Esophagus (tissue), 2 donors: ENCODE data around the gene TIMP3. TPM values are rescaled to one million over a fixed set of nuclear protein-coding genes. Genes with fewer than 3 reads are reported as not detected.
"Not testable (repeated sequence)": the region's sequence is repeated elsewhere in the genome, so short reads cannot be mapped to it uniquely, and the experiment has no call there.

Source experiments
- H3K27ac ChIP-seq, 2 donors: one replicate each; pipeline ENCODE4 v1.5.1; 2013; ENCODE audit warnings: low read depth in 2 of 2, mild to moderate bottlenecking in 2 of 2, inconsistent platforms in 1 of 2, low read length in 1 of 2, moderate library complexity in 1 of 2
- H3K27me3 ChIP-seq, 2 donors: one replicate each; pipeline ENCODE4 v1.6.1; 2013; ENCODE audit warnings: low read length in 2 of 2, control low read depth in 1 of 2, mild to moderate bottlenecking in 1 of 2; ENCODE audit not compliant: insufficient read depth in 2 of 2, control insufficient read depth in 1 of 2
- H3K36me3 ChIP-seq, 2 donors: one replicate each; pipeline ENCODE4 v1.6.1; 2013; ENCODE audit warnings: low read length in 1 of 2; ENCODE audit not compliant: control insufficient read depth in 2 of 2, insufficient read depth in 2 of 2
- H3K4me1 ChIP-seq, 2 donors: one replicate each; pipeline ENCODE4 v1.6.1; 2013; ENCODE audit warnings: low read length in 1 of 2; ENCODE audit not compliant: control insufficient read depth in 2 of 2, insufficient read depth in 2 of 2
- H3K4me3 ChIP-seq, 2 donors: one replicate each; pipeline ENCODE4 v1.5.1; 2013; ENCODE audit warnings: low read length in 2 of 2, mild to moderate bottlenecking in 2 of 2, low read depth in 1 of 2, moderate library complexity in 1 of 2
- H3K9me3 ChIP-seq, 2 donors: one replicate each; pipeline ENCODE4 v1.6.1; 2013; ENCODE audit warnings: mild to moderate bottlenecking in 2 of 2, low read depth in 1 of 2, low read length in 1 of 2, moderate library complexity in 1 of 2; ENCODE audit not compliant: control insufficient read depth in 2 of 2, insufficient read depth in 1 of 2
- WGBS, 2 donors: extraction: QIAGEN DNeasy Blood & Tissue Kit; methylation state at CpG; one replicate each; pipeline ENCODE4 v1.1.7; 2013; 5-methylcytosine and 5-hydroxymethylcytosine counted together
- polyA plus RNA-seq, 2 donors: library from polyadenylated mRNA; stranded (reverse); fragments of 200-250 nt; gene quantifications; one replicate each; pipeline ENCODE4 v1.2.3, GENCODE V29; 2013
- donor health status: healthy with polysubstance abuse.
- donor health status: Bipolar disorder and iron deficiency.

TIMP3 gene
- polyA plus RNA-seq, result 10 to 100 TPM in 1 of 2 donors, 1 to 10 TPM in 1; 8.9 to 24.7 TPM

DNA sequence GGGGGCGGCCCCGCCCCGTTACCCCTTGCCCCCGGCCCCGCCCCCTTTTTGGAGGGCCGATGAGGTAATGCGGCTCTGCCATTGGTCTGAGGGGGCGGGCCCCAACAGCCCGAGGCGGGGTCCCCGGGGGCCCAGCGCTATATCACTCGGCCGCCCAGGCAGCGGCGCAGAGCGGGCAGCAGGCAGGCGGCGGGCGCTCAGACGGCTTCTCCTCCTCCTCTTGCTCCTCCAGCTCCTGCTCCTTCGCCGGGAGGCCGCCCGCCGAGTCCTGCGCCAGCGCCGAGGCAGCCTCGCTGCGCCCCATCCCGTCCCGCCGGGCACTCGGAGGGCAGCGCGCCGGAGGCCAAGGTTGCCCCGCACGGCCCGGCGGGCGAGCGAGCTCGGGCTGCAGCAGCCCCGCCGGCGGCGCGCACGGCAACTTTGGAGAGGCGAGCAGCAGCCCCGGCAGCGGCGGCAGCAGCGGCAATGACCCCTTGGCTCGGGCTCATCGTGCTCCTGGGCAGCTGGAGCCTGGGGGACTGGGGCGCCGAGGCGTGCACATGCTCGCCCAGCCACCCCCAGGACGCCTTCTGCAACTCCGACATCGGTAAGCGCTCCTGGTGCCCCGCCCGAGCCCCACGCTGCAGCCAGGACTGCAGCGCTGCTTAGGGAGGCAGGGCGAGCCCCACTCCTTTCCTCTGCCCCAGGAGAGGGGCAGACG, at the start of gene TIMP3:
Gene TIMP3, plus strand, starts transcription at position 169 of the 700 bp plus-strand sequence. Its CDS starts 297 bp downstream, at position 466.
- Histone ChIP-seq H3K27ac (peak within 1 kb of the TSS; percentile 76 to 84), H3K27me3 (no peaks in the 10 kb centered on the region), H3K4me3 (peak within 1 kb of the TSS; percentile 34 to 71), H3K9me3 (no peaks in the 10 kb centered on the region), H3K36me3 (no peaks in the 10 kb centered on the region), H3K4me1 (no peaks in the 10 kb centered on the region)
- 1 to 2% methylated on average over 65 to 72 of the region's 72 CpGs for WGBS, 2 donors

DNA sequence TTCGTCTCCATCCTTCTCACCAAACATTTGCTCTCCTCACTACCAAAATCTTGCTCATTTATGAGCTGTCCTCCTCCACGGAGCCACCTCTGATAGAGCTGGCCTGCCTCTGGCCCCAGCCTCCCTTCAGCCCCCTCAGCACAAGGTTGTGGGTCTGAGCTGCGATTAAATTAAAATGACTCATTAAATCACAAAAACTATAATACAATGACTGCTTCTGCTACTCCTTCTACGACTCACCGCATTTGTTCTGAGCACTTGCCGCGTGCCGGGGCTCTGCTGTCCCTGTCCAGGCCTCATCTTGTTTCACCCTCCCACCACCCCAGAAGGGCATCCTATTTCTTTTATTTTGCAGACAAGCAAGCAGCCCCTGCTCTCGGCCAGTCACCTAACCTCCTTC, 49.2 kb upstream of the TIMP3 start:
- H3K9me3 ChIP-seq, result no peaks in the 10 kb centered on the region
- H3K4me1 ChIP-seq, result peaks cover 0 to 3% of the 10 kb centered on the region in 2 donors
- H3K27me3 ChIP-seq, result no peaks in the 10 kb centered on the region
- no peaks in the 10 kb centered on the region for H3K36me3 ChIP-seq
- WGBS, 2 donors, result 61 to 72% methylated on average over 9 of the region's 9 CpGs
- no peak overlapping the region for H3K27ac ChIP-seq
- H3K4me3 ChIP-seq, result no peak overlapping the region

DNA sequence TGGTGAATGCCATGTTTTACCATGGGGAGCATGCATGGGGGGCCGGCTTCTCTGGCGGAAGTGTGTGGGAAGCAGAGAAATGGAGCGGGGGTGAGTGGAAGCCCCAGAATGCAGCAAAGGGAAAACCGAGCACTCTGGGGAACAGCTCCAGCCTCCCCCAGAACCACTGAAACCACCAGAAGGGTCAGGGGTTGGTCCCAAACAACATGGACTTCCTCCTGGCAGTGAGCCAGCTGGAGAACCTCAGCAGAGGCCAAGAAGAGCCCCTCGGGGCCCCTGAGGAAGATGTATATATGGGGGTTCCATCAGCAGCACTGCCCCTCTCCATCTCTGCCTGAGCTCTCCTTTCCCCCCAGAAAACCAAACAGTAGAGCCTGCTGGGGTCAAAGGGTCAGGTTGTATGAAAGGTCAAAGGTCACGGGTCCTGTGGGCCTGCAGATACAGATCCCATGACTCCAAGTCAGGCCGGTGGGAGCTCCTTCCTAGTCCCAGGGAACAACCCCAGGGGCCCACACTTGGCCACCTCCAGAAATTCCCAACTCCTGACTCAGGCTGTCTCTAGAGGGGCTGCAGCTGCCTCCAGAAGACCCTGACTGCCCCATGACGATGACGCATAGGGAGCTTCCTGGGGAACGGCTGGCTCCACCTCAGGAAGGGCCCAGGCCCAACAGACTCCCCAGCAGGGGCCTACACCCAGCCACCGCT, 48.5 kb upstream of the TIMP3 start:
- no peaks in the 10 kb centered on the region for H3K36me3 ChIP-seq
- peaks cover 0 to 3% of the 10 kb centered on the region in 2 donors for H3K4me1 ChIP-seq
- H3K4me3 ChIP-seq, result no peak overlapping the region
- no peaks in the 10 kb centered on the region for H3K9me3 ChIP-seq
- no peak overlapping the region for H3K27ac ChIP-seq
- WGBS, 2 donors, result 76 to 79% methylated on average over 11 of the region's 11 CpGs
- H3K27me3 ChIP-seq, result no peaks in the 10 kb centered on the region

DNA sequence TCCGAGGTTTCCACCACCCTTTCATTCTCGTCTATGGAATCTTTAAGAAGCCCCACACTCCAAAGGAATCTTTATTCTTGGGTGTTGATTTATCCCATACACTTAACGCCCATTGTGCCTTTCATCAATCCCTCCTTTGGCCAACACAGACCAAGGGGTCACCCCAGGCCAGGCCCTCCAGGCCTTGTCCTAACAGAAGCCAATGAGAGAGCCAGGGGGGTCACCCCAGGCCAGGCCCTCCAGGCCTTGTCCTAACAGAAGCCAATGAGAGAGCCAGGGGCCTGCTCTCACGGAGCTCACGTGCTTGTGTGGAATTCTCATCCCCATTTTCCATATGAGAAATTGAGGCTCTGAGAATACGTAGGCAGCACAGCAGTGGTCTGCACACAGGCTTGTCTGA, 47.9 kb upstream of the TIMP3 start:
- Histone ChIP-seq H3K4me1 (peaks cover 0 to 3% of the 10 kb centered on the region in 2 donors), H3K27me3 (no peaks in the 10 kb centered on the region), H3K27ac (no peak overlapping the region), H3K4me3 (no peak overlapping the region), H3K36me3 (no peaks in the 10 kb centered on the region), H3K9me3 (no peaks in the 10 kb centered on the region)
- 84% methylated on average over 6 of the region's 6 CpGs for WGBS, 2 donors

DNA sequence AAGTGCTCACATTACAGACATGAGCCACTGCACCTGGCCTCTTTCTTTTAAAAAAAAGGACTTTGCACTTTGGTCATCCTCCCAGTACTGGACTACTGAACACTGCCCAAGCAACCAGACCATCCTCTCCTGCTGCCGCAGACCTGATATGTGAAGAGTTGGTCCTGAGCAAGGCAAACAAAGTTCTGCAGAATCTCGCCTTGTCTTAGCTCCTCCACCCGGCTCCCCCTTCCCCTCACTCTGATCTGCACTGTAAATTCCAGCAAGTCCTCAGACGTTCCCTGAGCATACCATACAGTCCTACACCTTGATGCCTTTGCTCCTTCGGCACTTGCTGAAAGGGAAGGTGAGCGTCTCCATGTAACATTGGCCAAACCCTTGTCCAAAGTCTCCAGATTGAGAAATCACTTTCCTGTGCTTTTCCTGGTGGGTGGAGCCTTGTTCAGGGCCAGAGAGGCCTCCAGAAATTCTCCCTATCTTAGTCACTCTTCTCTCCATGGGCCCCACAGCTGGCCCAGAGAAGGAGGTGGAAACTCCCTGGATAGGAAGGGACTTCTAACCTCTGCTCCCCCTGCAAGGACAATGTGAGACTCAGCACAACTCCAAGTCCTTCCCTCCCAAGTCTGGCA, 47.0 kb upstream of the TIMP3 start:
- 61 to 75% methylated on average over 6 of the region's 6 CpGs for WGBS, 2 donors
- no peaks in the 10 kb centered on the region for H3K9me3 ChIP-seq
- no peak overlapping the region for H3K27ac ChIP-seq
- H3K4me3 ChIP-seq, result no peak overlapping the region
- peaks cover 0 to 3% of the 10 kb centered on the region in 2 donors for H3K4me1 ChIP-seq
- no peaks in the 10 kb centered on the region for H3K36me3 ChIP-seq
- H3K27me3 ChIP-seq, result no peaks in the 10 kb centered on the region

DNA sequence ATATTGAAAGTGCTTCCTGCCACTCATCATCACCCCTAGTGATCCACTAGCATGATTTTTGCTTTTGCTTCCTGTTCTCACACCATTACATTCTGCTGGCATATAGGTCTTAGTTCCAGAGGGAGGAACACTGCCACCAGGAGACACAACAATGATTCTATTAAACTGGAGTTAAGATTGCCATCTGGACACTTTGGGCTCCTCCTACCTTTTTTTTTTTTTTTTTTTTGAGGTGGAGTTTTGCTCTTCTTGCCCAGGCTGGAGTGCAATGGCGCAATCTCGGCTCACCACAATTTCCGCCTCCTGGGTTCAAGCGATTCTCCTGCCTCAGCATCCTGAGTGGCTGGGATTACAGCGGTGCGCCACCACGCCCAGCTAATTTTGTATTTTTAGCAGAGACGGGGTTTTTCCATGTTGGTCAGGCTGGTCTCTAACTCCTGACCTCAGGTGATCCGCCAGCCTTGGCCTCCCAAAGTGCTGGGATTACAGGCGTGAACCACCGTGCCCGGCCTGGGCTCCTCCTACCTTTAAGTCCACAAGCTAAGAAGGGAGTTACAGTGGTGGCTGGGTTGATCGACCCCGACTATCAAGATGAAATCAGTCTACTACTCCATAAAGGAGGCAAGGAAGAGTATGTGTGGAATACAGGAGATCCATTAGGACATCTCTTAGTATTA, 44.3 kb upstream of the TIMP3 start:
- H3K27me3 ChIP-seq, result not testable (repeated sequence)
- WGBS, 2 donors, result 84 to 90% methylated on average over 14 of the region's 14 CpGs

DNA sequence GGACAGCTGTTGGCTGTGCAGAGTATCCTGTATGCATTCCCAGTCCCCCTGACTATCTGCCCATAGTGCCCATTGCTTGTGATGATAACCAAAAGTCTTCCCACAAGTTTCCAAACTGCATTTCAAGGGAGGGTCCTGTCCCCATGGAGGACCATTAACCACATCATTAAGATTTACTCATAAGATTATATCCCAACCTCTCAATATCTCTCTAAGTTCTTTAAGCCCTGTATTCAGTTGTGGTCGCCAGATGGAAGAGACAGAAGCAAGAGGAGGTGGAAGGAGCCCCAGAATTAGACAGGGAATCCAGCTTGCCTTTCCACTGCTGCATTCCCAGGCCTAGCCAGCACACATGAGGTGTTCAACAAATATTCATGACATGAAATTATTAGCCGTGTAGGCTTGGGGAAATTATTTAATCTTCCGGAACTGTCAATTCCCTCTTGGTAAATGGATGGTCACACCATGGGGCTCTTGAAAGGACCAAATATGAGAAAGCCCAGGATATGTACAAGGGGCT, 42.6 kb upstream of the TIMP3 start:
- WGBS, 2 donors, result 84 to 92% methylated on average over 3 of the region's 3 CpGs
- no peak overlapping the region for H3K27ac ChIP-seq

More for the DNA sequence above, 44.3 kb upstream of the TIMP3 start:
- not testable (repeated sequence) for H3K9me3 ChIP-seq, H3K4me1 ChIP-seq, H3K27ac ChIP-seq, H3K4me3 ChIP-seq, H3K36me3 ChIP-seq

DNA sequence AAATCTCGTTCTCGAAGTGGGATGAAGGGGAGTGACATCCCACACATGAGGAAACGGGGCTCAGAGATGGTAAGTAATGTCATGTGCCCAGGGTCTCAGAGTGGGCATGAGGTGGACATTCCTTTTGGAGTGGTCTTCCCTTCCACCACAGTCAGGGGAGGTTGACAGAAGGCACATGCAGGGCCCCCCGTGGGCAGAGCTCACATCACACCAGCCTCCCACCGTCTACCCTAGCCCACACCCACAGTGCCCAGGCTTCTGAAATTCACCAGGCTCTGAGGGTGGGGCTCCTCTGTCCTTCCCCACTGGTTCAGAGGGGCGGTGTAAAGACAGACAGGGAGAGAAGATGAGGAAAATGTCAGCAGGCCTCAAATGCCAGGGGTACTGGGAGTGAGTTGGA, 41.1 kb upstream of the TIMP3 start:
- Histone ChIP-seq H3K4me3 (no peak overlapping the region), H3K4me1 (peaks cover 0 to 3% of the 10 kb centered on the region in 2 donors), H3K27ac (peak overlapping the region in 1 of 2 donors; percentile 20), H3K9me3 (peaks cover 0 to 2% of the 10 kb centered on the region in 2 donors), H3K27me3 (no peaks in the 10 kb centered on the region), H3K36me3 (no peaks in the 10 kb centered on the region)
- 75 to 85% methylated on average over 6 of the region's 6 CpGs for WGBS, 2 donors

More for the DNA sequence above, 42.6 kb upstream of the TIMP3 start:
- H3K4me3 ChIP-seq, result no peak overlapping the region
- H3K27me3 ChIP-seq, result no peaks in the 10 kb centered on the region
- H3K9me3 ChIP-seq, result no peaks in the 10 kb centered on the region
- peaks cover 0 to 3% of the 10 kb centered on the region in 2 donors for H3K4me1 ChIP-seq
- no peaks in the 10 kb centered on the region for H3K36me3 ChIP-seq

DNA sequence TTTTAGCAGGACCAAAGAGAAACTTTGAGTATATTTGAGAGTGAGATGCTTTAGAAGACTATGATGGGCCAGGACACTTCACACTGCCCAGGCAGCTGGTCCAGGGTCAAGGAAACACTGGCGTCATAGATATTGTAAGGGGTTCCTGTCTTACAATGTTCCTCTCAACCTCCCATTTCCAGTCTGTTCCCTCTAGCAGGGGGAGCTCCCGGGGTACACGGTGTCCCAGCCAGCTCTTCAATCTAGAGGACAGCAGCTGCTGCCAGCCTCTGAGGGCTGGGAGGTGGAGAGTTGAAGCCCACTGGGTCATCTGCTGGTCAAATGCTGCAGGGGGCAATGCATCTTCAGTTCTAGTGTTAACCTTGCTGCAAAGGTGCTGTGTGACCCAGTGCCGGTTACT, 40.7 kb upstream of the TIMP3 start:
- peak overlapping the region in 1 of 2 donors; percentile 41 for H3K27ac ChIP-seq
- WGBS, 2 donors, result 76 to 82% methylated on average over 4 of the region's 4 CpGs
- no peaks in the 10 kb centered on the region for H3K36me3 ChIP-seq
- no peak overlapping the region for H3K4me3 ChIP-seq
- peaks cover 0 to 2% of the 10 kb centered on the region in 2 donors for H3K9me3 ChIP-seq
- peaks cover 0 to 3% of the 10 kb centered on the region in 2 donors for H3K4me1 ChIP-seq
- no peaks in the 10 kb centered on the region for H3K27me3 ChIP-seq
